Retinal pigment epithelial cell (primary cell): ENCODE data around the gene WDR81.
"Not testable (repeated sequence)": the region's sequence is repeated elsewhere in the genome, so short reads cannot be mapped to it uniquely, and the experiment has no call there.

Source experiments
- DNase-seq: peaks from one replicate; pipeline ENCODE4 v3.0.0-alpha.2; 2010; ENCODE audit warnings: low read depth
- H3K4me3 ChIP-seq: 2 replicates; pipeline ENCODE4 v1.5.1; 2011; ENCODE audit warnings: mild to moderate bottlenecking, low read length, control low read depth, moderate library complexity
- CTCF ChIP-seq: conservative IDR thresholded peaks from 2 replicates; pipeline ENCODE4 v1.5.1; 2011; ENCODE audit warnings: low read depth, low read length, control low read depth, inconsistent platforms

WDR81 gene

DNA sequence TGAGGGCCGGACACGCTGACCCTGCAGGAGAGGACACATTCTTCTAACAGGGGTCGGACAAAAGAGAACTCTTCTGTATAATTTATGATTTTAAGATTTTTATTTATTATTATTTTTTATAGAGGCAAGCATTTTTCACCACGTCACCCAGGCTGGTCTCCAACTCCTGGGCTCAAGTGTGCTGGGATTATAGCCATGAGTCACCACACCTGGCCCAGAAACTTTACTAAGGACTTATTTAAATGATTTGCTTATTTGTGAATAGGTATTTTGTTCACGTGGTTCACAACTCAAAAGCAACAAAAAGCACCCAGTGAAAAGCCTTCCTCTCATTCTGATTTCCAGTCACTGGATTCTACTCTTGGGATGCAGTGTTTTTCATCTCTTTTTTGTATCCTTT is 35.0 kb downstream of the WDR81 start:
- peak; percentile 77 for DNase-seq
- no peak overlapping the region for H3K4me3 ChIP-seq
- TF ChIP-seq CTCF, result no peak

- no peak for TF ChIP-seq CTCF
- H3K4me3 ChIP-seq, result peak overlapping the region; percentile 76
- no peak for DNase-seq
Measured at GRCh38 chr17:1762233-1762900, 37.9 kb downstream of the WDR81 start.

DNA sequence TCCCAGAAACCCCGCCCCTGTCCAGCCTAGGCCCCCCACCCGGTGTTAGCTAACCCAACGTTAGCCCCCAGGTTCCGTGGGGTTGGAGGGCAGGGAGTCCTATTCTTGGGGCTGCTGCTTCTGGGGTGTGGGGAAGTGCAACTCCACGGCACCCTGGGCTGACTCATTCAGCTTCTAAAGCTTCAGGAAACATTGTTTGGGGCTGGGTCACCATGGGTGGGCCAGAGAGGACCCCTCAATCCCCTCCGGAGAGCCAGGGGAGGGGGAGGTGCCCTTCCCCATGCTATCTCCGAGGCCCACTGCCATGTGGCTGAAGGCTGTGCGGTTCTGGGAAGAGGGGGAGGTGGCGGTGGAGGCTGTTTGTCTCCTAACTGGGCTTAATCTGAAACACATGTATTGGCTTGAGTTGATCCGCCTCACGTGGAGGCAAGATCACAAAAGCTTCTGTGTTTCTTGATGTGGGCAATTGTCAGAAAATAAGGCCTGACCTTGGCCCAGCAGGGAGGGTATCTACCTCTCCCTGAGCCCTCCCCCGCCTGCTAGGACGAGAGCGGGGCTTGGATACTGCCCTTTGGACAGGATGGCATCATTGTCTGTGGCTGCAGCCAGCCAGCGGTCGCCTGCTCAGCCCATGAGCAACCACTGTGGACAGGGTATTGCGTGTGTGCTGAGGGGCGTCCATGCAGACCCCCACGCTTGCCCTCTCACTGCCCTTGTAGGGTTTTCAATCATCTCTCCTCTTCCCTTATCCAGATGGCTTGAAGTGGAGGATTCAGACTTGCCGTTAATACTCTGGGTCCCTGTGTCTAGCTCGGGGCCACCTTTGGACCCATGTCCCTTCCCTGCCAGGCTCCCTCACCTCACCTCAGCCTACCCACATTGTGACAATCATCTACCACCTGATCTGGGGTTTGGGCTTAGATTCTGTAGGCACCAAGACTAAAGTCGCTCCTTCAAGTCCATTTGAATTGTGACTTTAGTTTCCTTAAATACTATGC is 38.7 kb downstream of the WDR81 start:
- no peak for TF ChIP-seq CTCF
- H3K4me3 ChIP-seq, result peak overlapping the region; percentile 76
- DNase-seq, result peak; percentile 96

DNA sequence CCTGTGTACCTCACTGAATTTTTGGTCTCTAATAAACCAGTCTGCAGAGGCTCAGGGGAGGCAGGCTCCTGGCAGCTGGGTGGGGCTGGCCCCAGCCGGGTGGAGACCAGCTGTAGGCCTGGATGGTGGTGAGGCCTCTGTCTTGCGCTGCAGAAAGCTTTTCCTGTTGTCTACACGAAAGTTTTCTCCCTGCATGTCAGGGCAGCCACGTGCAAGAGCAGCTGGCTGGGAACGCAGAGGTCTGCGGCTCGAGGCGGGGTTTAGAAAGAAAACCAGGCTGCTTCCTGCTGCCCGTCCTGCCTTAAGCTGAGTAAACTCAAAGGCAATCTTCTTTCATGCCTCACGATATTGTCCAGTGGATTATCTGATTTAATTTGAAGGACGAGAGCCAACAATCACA is 39.8 kb downstream of the WDR81 start:
- no peak for TF ChIP-seq CTCF
- peak overlapping the region; percentile 76 for H3K4me3 ChIP-seq
- DNase-seq, result peak; percentile 68

GRCh38 chr17:1764705-1765104 is 40.2 kb downstream of the WDR81 start:
- not testable (repeated sequence) for DNase-seq, H3K4me3 ChIP-seq

DNA sequence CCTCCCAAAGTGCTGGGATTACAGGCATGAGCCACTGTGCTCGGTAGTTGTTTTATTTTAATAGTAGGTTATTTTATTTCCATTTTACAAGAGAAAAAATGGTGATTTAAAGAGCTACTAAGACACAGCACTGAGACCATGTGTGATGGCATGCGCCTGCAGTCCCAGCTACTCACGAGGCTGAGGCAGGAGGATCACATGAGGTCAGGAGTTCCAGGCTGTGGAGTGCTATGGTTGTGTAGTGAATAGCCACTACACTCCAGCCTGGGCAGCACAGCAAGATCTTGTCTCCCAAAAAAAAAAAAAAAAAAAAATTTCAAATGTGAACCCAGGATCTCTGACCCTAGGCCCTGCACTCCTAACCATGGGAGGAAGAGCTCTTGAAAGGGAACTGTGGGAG is 41.1 kb downstream of the WDR81 start:
- no peak overlapping the region for H3K4me3 ChIP-seq
- no peak for DNase-seq
- no peak for TF ChIP-seq CTCF

DNA sequence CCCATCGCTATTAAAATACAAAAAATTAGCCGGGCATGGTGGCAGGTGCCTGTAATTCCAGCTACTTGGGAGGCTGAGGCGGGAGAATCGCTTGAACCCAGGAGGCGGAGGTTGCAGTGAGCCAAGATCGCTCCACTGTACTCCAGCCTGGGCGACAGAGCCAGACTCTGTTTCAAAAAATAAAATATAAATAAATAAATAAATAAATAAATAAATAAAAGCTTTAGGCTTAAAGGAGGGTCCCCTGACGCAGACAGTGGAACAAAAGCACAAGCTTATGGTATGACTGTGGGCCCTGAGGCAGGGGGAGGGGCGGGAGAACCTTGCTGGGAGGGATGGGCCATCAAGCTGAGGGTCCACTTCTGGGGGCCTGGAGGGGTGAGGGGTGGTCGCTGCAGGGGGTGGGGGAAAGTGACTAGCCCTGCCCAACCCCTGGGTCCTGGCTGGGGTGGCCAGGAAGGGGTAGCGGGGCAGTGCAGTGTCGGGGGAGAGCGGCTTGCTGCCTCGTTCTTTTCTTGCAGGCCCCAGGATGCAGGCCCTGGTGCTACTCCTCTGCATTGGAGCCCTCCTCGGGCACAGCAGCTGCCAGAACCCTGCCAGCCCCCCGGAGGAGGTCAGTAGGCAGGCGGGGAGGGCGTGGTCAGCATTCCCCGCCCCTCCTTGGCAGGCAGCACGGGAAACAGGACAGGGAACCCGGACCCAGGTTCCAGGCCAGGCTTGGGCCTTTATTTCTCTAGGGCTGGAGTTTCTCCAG is 42.1 kb downstream of the WDR81 start:
- TF ChIP-seq CTCF, result no peak
- H3K4me3 ChIP-seq, result no peak overlapping the region
- no peak for DNase-seq
